ENCODE results near the gene CGRRF1. TPM values are rescaled to one million over a fixed set of nuclear protein-coding genes. Genes with fewer than 3 reads are reported as not detected.

The CGRRF1 gene
- total and polyA plus RNA-seq, 4 donors, result 11.2 to 21.5 (median 16.7) TPM

- ATAC-seq (ENCODE audit: insufficient read depth, low FRiP score) (no peak), DNase-seq (no peak)
- no peak overlapping the region for H3K9ac ChIP-seq (ENCODE audit: insufficient read depth in 1 of 2, low read length in 2 of 2)
- no peak overlapping the region for H3K4me3 ChIP-seq
- no peaks in the 10 kb centered on the region for H3K36me3 ChIP-seq (ENCODE audit: control insufficient read depth in 4 of 4, insufficient read depth in 4 of 4, low read length in 4 of 4)
- no peaks in the 10 kb centered on the region for H3K27me3 ChIP-seq (ENCODE audit: control insufficient read depth in 3 of 3, insufficient read depth in 3 of 3, low read length in 2 of 3)
- no peaks in the 10 kb centered on the region for H3K9me3 ChIP-seq (ENCODE audit: control insufficient read depth in 4 of 4, insufficient read depth in 3 of 4, low read length in 3 of 4)
- no peak overlapping the region for H3K27ac ChIP-seq (ENCODE audit: low read depth in 1 of 2, low read length in 1 of 2)
- TF ChIP-seq CTCF (IDR thresholded peaks at IDR 0.05; ENCODE audit: control extremely low read depth, extremely low read depth), result no peak
- H3K4me1 ChIP-seq (ENCODE audit: control insufficient read depth in 5 of 5, insufficient read depth in 5 of 5, low read length in 5 of 5), result no peaks in the 10 kb centered on the region
Observed at GRCh38 chr14:54467280-54467679, 42.4 kb upstream of the CGRRF1 start.

DNA sequence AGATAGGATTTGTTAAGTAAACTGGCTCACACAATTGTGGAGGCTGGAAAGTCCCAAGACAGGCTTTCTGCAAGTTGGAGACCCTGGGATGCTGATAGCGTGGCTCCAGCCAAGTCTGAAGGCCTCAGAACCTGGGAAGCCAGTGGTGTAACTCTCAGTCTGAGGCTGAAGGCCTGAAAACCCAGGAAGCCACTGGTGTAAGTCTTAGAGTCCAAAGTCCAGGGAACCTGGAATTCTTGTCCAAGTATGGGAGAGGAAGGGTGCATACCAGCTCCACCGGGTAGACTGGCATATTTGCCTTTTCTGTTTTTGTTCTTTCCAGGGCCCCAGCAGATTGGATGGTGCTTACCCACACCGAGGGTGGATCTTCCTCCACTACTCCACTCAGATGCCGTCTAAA, 39.0 kb upstream of the CGRRF1 start:
- Histone ChIP-seq H3K4me1 (ENCODE audit: control insufficient read depth in 5 of 5, insufficient read depth in 5 of 5, low read length in 5 of 5) (peaks cover 0 to 8% (median 2%) of the 10 kb centered on the region in 5 donors), H3K9ac (ENCODE audit: insufficient read depth in 1 of 2, low read length in 2 of 2) (no peak overlapping the region)
- WGBS, 2 donors, result 92 to 95% methylated on average over 4 of the region's 4 CpGs

GRCh38 chr14:54471641-54472040, 38.1 kb upstream of the CGRRF1 start:
- H3K4me1 ChIP-seq (ENCODE audit: control insufficient read depth in 5 of 5, insufficient read depth in 5 of 5, low read length in 5 of 5), result peaks cover 0 to 8% (median 5%) of the 10 kb centered on the region in 5 donors
- ATAC-seq (ENCODE audit: insufficient read depth, low FRiP score), result no peak
- H3K4me3 ChIP-seq, result no peak overlapping the region
- TF ChIP-seq CTCF (IDR thresholded peaks at IDR 0.05; ENCODE audit: control extremely low read depth, extremely low read depth), result no peak
- DNase-seq, result no peak
- no peak overlapping the region for H3K9ac ChIP-seq (ENCODE audit: insufficient read depth in 1 of 2, low read length in 2 of 2)
- H3K27ac ChIP-seq (ENCODE audit: low read depth in 1 of 2, low read length in 1 of 2), result no peak overlapping the region
- H3K27me3 ChIP-seq (ENCODE audit: control insufficient read depth in 3 of 3, insufficient read depth in 3 of 3, low read length in 2 of 3), result no peaks in the 10 kb centered on the region
- 86 to 90% methylated on average over 4 of the region's 4 CpGs for WGBS, 2 donors
- no peaks in the 10 kb centered on the region for H3K9me3 ChIP-seq (ENCODE audit: control insufficient read depth in 4 of 4, insufficient read depth in 3 of 4, low read length in 3 of 4)
- peaks cover 0 to 2% (median under 1%) of the 10 kb centered on the region in 4 donors for H3K36me3 ChIP-seq (ENCODE audit: control insufficient read depth in 4 of 4, insufficient read depth in 4 of 4, low read length in 4 of 4)

More for the DNA sequence above, 39.0 kb upstream of the CGRRF1 start:
- Histone ChIP-seq H3K9me3 (ENCODE audit: control insufficient read depth in 4 of 4, insufficient read depth in 3 of 4, low read length in 3 of 4) (no peaks in the 10 kb centered on the region), H3K27me3 (ENCODE audit: control insufficient read depth in 3 of 3, insufficient read depth in 3 of 3, low read length in 2 of 3) (no peaks in the 10 kb centered on the region), H3K27ac (ENCODE audit: low read depth in 1 of 2, low read length in 1 of 2) (no peak overlapping the region), H3K36me3 (ENCODE audit: control insufficient read depth in 4 of 4, insufficient read depth in 4 of 4, low read length in 4 of 4) (peaks cover 0 to 2% (median under 1%) of the 10 kb centered on the region in 4 donors), H3K4me3 (no peak overlapping the region)
- ATAC-seq (ENCODE audit: insufficient read depth, low FRiP score) (no peak), DNase-seq (no peak)
- no peak for TF ChIP-seq CTCF (IDR thresholded peaks at IDR 0.05; ENCODE audit: control extremely low read depth, extremely low read depth)

GRCh38 chr14:54472315-54472714, 37.4 kb upstream of the CGRRF1 start:
- ATAC-seq (ENCODE audit: insufficient read depth, low FRiP score) (no peak), DNase-seq (no peak)
- Histone ChIP-seq H3K9ac (ENCODE audit: insufficient read depth in 1 of 2, low read length in 2 of 2) (no peak overlapping the region), H3K4me1 (ENCODE audit: control insufficient read depth in 5 of 5, insufficient read depth in 5 of 5, low read length in 5 of 5) (peaks cover 0 to 8% (median 5%) of the 10 kb centered on the region in 5 donors), H3K9me3 (ENCODE audit: control insufficient read depth in 4 of 4, insufficient read depth in 3 of 4, low read length in 3 of 4) (no peaks in the 10 kb centered on the region), H3K27me3 (ENCODE audit: control insufficient read depth in 3 of 3, insufficient read depth in 3 of 3, low read length in 2 of 3) (no peaks in the 10 kb centered on the region), H3K27ac (ENCODE audit: low read depth in 1 of 2, low read length in 1 of 2) (no peak overlapping the region), H3K36me3 (ENCODE audit: control insufficient read depth in 4 of 4, insufficient read depth in 4 of 4, low read length in 4 of 4) (peaks cover 0 to 2% (median under 1%) of the 10 kb centered on the region in 4 donors), H3K4me3 (no peak overlapping the region)
- TF ChIP-seq CTCF (IDR thresholded peaks at IDR 0.05; ENCODE audit: control extremely low read depth, extremely low read depth), result no peak
- WGBS, 2 donors, result 95% methylated on average over 4 of the region's 4 CpGs

Measured in lung (tissue), 12 donors.